H9 (cell line): Measurements from ENCODE around the gene BZW1. TPM values are rescaled to one million over a fixed set of nuclear protein-coding genes. Genes with fewer than 3 reads are reported as not detected.
A peak's percentile ranks its signal among the peaks of the same experiment; 100 is the strongest.

Experiments
- DNase-seq: peaks from one replicate; pipeline ENCODE4 v3.0.0-alpha.2; 2017
- H2AFZ ChIP-seq: one replicate; pipeline ENCODE4 v1.6.1; 2013; ENCODE audit warnings: mild to moderate bottlenecking, low read length, control low read depth, moderate library complexity
- H2AK5ac ChIP-seq: 2 replicates; pipeline ENCODE4 v1.6.1; 2013; ENCODE audit warnings: low read length, control low read depth, mixed read lengths; ENCODE audit not compliant: insufficient read length
- H2BK120ac ChIP-seq: one replicate; pipeline ENCODE4 v1.6.1; 2013; ENCODE audit warnings: low read depth, mild to moderate bottlenecking, low read length, control low read depth, inconsistent platforms; ENCODE audit not compliant: poor library complexity, severe bottlenecking
- H2BK12ac ChIP-seq: 2 replicates; pipeline ENCODE4 v1.6.1; 2013; ENCODE audit warnings: low read length, control low read depth, mixed read lengths, low read depth; ENCODE audit not compliant: insufficient read length
- H2BK15ac ChIP-seq: 2 replicates; pipeline ENCODE4 v1.6.1; 2013; ENCODE audit warnings: low read depth, low read length, control low read depth
- H2BK20ac ChIP-seq: one replicate; pipeline ENCODE4 v1.6.1; 2013; ENCODE audit warnings: low read depth, mild to moderate bottlenecking, low read length, control low read depth, inconsistent platforms; ENCODE audit not compliant: poor library complexity, severe bottlenecking
- H2BK5ac ChIP-seq: 2 replicates; pipeline ENCODE4 v1.6.1; 2013; ENCODE audit warnings: low read length, control low read depth, mixed read lengths; ENCODE audit not compliant: insufficient read length
- H3K14ac ChIP-seq: 2 replicates; pipeline ENCODE4 v1.6.1; 2013; ENCODE audit warnings: low read length, control low read depth; ENCODE audit not compliant: insufficient read depth
- H3K18ac ChIP-seq: 2 replicates; pipeline ENCODE4 v1.6.1; 2013; ENCODE audit warnings: low read depth, mild to moderate bottlenecking, mixed read lengths, low read length, control low read depth; ENCODE audit not compliant: insufficient read length
- H3K23ac ChIP-seq: 2 replicates; pipeline ENCODE4 v1.6.1; 2013; ENCODE audit warnings: low read length, control low read depth, mixed read lengths, low read depth; ENCODE audit not compliant: insufficient read length
- H3K23me2 ChIP-seq: 2 replicates; pipeline ENCODE4 v1.6.1; 2013; ENCODE audit warnings: low read depth, mild to moderate bottlenecking, mixed read lengths, low read length, control low read depth; ENCODE audit not compliant: insufficient read length, poor library complexity, severe bottlenecking
- H3K27ac ChIP-seq: 2 replicates; pipeline ENCODE4 v1.5.1; 2013; ENCODE audit warnings: low read length, control low read depth, mixed read lengths, low read depth; ENCODE audit not compliant: insufficient read length
- H3K27me3 ChIP-seq: 2 replicates; pipeline ENCODE4 v1.6.1; 2013; ENCODE audit warnings: low read length, control low read depth, inconsistent platforms; ENCODE audit not compliant: insufficient read depth
- H3K4ac ChIP-seq: 2 replicates; pipeline ENCODE4 v1.6.1; 2013; ENCODE audit warnings: low read depth, mild to moderate bottlenecking, control low read depth, inconsistent platforms, low read length, moderate library complexity
- H3K4me1 ChIP-seq: 2 replicates; pipeline ENCODE4 v1.6.1; 2013; ENCODE audit warnings: low read length, control low read depth, inconsistent platforms; ENCODE audit not compliant: insufficient read depth
- H3K4me2 ChIP-seq: 2 replicates; pipeline ENCODE4 v1.6.1; 2013; ENCODE audit warnings: low read length, control low read depth, mixed read lengths; ENCODE audit not compliant: insufficient read length, insufficient read depth
- H3K56ac ChIP-seq: 2 replicates; pipeline ENCODE4 v1.6.1; 2013; ENCODE audit warnings: low read depth, mild to moderate bottlenecking, mixed read lengths, low read length, control low read depth; ENCODE audit not compliant: insufficient read length
- H3K79me1 ChIP-seq: 2 replicates; pipeline ENCODE4 v1.6.1; 2013; ENCODE audit warnings: low read depth, mild to moderate bottlenecking, moderate library complexity, low read length, control low read depth, inconsistent platforms; ENCODE audit not compliant: insufficient read depth, poor library complexity, severe bottlenecking
- H3K79me2 ChIP-seq: 2 replicates; pipeline ENCODE4 v1.6.1; 2013; ENCODE audit warnings: low read length, control low read depth, inconsistent platforms; ENCODE audit not compliant: insufficient read depth
- H3K9ac ChIP-seq: 2 replicates; pipeline ENCODE4 v1.6.1; 2013; ENCODE audit warnings: low read length, control low read depth, mixed read lengths; ENCODE audit not compliant: insufficient read length; ENCODE audit errors: extremely low read depth
- H3K9me3 ChIP-seq: one replicate; pipeline ENCODE4 v1.6.1; 2013; ENCODE audit warnings: low read depth, low read length, inconsistent platforms; ENCODE audit not compliant: control insufficient read depth
- H3T11ph ChIP-seq: one replicate; pipeline ENCODE4 v1.6.1; 2013; ENCODE audit warnings: mild to moderate bottlenecking, low read length, control low read depth, inconsistent platforms
- H4K20me1 ChIP-seq: one replicate; pipeline ENCODE4 v1.6.1; 2013; ENCODE audit not compliant: control insufficient read depth, insufficient read length, insufficient read depth
- H4K5ac ChIP-seq: 2 replicates; pipeline ENCODE4 v1.6.1; 2013; ENCODE audit warnings: low read depth, mild to moderate bottlenecking, mixed read lengths, low read length, control low read depth; ENCODE audit not compliant: insufficient read length
- H4K8ac ChIP-seq: replicated peaks from 2 replicates; pipeline ENCODE4 v1.6.1; 2013; ENCODE audit warnings: low read length, control low read depth, mixed read lengths, low read depth; ENCODE audit not compliant: insufficient read length
- H4K91ac ChIP-seq: 2 replicates; pipeline ENCODE4 v1.6.1; 2013; ENCODE audit warnings: low read depth, mild to moderate bottlenecking, moderate library complexity, mixed read lengths, low read length, control low read depth; ENCODE audit not compliant: insufficient read length
- H3K27ac Mint-ChIP-seq, 3 experiments: 2 replicates in 2 of 3; 3 replicates in 1 of 3; pipeline ENCODE4 v1.8.0; 2020 to 2021; ENCODE audit warnings: mixed read lengths in 3 of 3, mild to moderate bottlenecking in 1 of 3, moderate library complexity in 1 of 3
- H3K27me3 Mint-ChIP-seq: 2 replicates; pipeline ENCODE4 v1.8.0; 2021; ENCODE audit warnings: low read depth, mild to moderate bottlenecking, moderate library complexity, mixed read lengths
- H3K36me3 Mint-ChIP-seq, 3 experiments: 2 replicates in 2 of 3; 3 replicates in 1 of 3; pipeline ENCODE4 v1.8.0; 2020 to 2021; ENCODE audit warnings: low read depth in 3 of 3, mixed read lengths in 3 of 3; ENCODE audit not compliant: insufficient read depth in 1 of 3
- H3K4me1 Mint-ChIP-seq, 2 experiments: 2 replicates each; pipeline ENCODE4 v1.8.0; 2020; ENCODE audit warnings: mixed read lengths in 2 of 2
- H3K4me3 Mint-ChIP-seq, 2 experiments: 2 replicates in 1 of 2; 3 replicates in 1 of 2; pipeline ENCODE4 v1.8.0; 2020 to 2021; ENCODE audit warnings: mild to moderate bottlenecking in 2 of 2, mixed read lengths in 2 of 2, moderate library complexity in 1 of 2
- H3K9me3 Mint-ChIP-seq, 2 experiments: 2 replicates in 1 of 2; 3 replicates in 1 of 2; pipeline ENCODE4 v1.8.0; 2020; ENCODE audit warnings: mild to moderate bottlenecking in 2 of 2, mixed read lengths in 2 of 2, moderate library complexity in 1 of 2
- CTCF ChIP-seq: fragments of 200-600 bp; sonication (generic); conservative IDR thresholded peaks from 3 replicates; pipeline ENCODE4 v1.8.0; 2021; ENCODE audit warnings: antibody characterized with exemption, mild to moderate bottlenecking
- WGBS: extraction: QIAGEN DNeasy Blood & Tissue Kit; methylation state at CpG from one replicate; pipeline ENCODE4 v1.1.7; 2013; ENCODE audit warnings: missing lambda C conversion rate, low lambda C conversion rate, mixed read lengths; ENCODE audit not compliant: insufficient read length; ENCODE audit errors: extremely low coverage; 5-methylcytosine and 5-hydroxymethylcytosine counted together
- total RNA-seq: library from RNA; stranded (reverse); gene quantifications from 2 replicates; pipeline ENCODE4 v1.2.1, GENCODE V29; 2021

BZW1 gene
- total RNA-seq, 1 experiment from 2014 or later = 370 TPM

GRCh38 chr2:200790185-200790584 is 21.5 kb upstream of the BZW1 start:
- Histone ChIP-seq H2BK15ac (no peak overlapping the region), H2AK5ac (no peak overlapping the region), H3K4me2 (no peak overlapping the region), H3K9me3 (no peaks in the 10 kb centered on the region), H3K18ac (no peak overlapping the region), H2BK20ac (no peak overlapping the region), H3K79me2 (no peaks in the 10 kb centered on the region), H4K5ac (no peak overlapping the region), H2BK12ac (no peak overlapping the region), H4K8ac (no peak overlapping the region), H3K27ac (no peak overlapping the region), H3T11ph (no peak overlapping the region), H3K4ac (no peak overlapping the region), H2AFZ (no peak overlapping the region), H3K14ac (no peak overlapping the region), H3K4me1 (peaks cover 3% of the 10 kb centered on the region; the same call in 1 of the 2 replicates), H3K56ac (no peak overlapping the region), H2BK5ac (no peak overlapping the region), H2BK120ac (no peak overlapping the region), H3K23me2 (no peaks in the 10 kb centered on the region), H3K27me3 (no peaks in the 10 kb centered on the region), H4K91ac (no peak overlapping the region), H3K23ac (no peak overlapping the region), H4K20me1 (no peaks in the 10 kb centered on the region), H3K79me1 (no peaks in the 10 kb centered on the region), H3K9ac (no peak overlapping the region)
- Mint-ChIP-seq H3K4me1 (peaks cover 24 to 38% of the 10 kb centered on the region in 2 experiments), H3K27ac (peak overlapping the region in 2 of 3 experiments; percentile 17 to 90; a peak in 3 of 7 replicates), H3K4me3 (peak overlapping the region in 1 of 2 experiments; percentile 3; a peak in 1 of 5 replicates), H3K27me3 (peaks cover under 1% of the 10 kb centered on the region; the same call in 1 of the 2 replicates), H3K9me3 (no peaks in the 10 kb centered on the region; a peak in 1 of 5 replicates), H3K36me3 (no peaks in the 10 kb centered on the region)
- no peak for DNase-seq
- no peak for TF ChIP-seq CTCF
- WGBS = no CpG with 5 or more reads among the region's 1 CpG
